Measurements from ENCODE around the gene POLR3GL.

- no peak for TF ChIP-seq CTCF (conservative IDR thresholded peaks at IDR 0.05; ENCODE audit: low read depth, low read length)
- TF ChIP-seq EZH2 (IDR thresholded peaks at IDR 0.05; ENCODE audit: borderline replicate concordance, low read depth, low read length, poor library complexity, severe bottlenecking): no peak
Observed at GRCh38 chr1:145959957-145960467, 4.5 kb upstream of the POLR3GL start.

Data from A673 (cell line).